HEK293 (cell line): ENCODE measurements around the gene PLAAT4.

Experiments used
- CTCF ChIA-PET: fragments of 350-600 bp; formaldehyde crosslinking; extraction: SDS; loops from one replicate; lab custom pipeline; 2021; ENCODE audit warnings: antibody characterized with exemption; lab: Yijun Ruan, JAX
- POLR2A ChIA-PET: fragments of 300-600 bp; formaldehyde crosslinking; extraction: SDS; loops from one replicate; lab custom pipeline; 2020; ENCODE audit warnings: antibody characterized with exemption, inconsistent platforms; lab: Yijun Ruan, JAX
- H3K27ac ChIP-seq: fragments of 200-500 bp; sonication (Bioruptor generic); 2 replicates; pipeline ENCODE4 v1.5.1; 2014; ENCODE audit warnings: low read depth, low read length, control low read depth, inconsistent platforms; ENCODE audit errors: extremely low read depth
- H3K36me3 ChIP-seq, 2 experiments: fragments of 200-500 bp in 1 of 2; sonication (Bioruptor generic) in 1 of 2; 1 replicate in 1 of 2; 2 replicates in 1 of 2; pipeline ENCODE4 v1.5.1; 2014 to 2017; ENCODE audit warnings: inconsistent platforms in 2 of 2, low read length in 2 of 2; ENCODE audit not compliant: control insufficient read depth in 2 of 2, insufficient read depth in 1 of 2
- H3K4me1 ChIP-seq: fragments of 200-500 bp; sonication (Bioruptor generic); 2 replicates; pipeline ENCODE4 v1.5.1; 2014; ENCODE audit warnings: mild to moderate bottlenecking, low read length, inconsistent platforms; ENCODE audit not compliant: control insufficient read depth, insufficient read depth
- H3K4me3 ChIP-seq: 2 replicates; pipeline ENCODE4 v1.5.1; 2011; ENCODE audit warnings: low read depth, mild to moderate bottlenecking, control low read depth, low read length, moderate library complexity
- H3K9me3 ChIP-seq: fragments of 200-500 bp; sonication (Bioruptor generic); 2 replicates; pipeline ENCODE4 v1.5.1; 2014; ENCODE audit warnings: low read depth, low read length, inconsistent platforms; ENCODE audit not compliant: control insufficient read depth, insufficient read depth
- FEZF1 ChIP-seq: fragments of 450-650 bp; formaldehyde crosslinking; IDR thresholded peaks from 2 replicates; pipeline ENCODE4 v1.5.1; 2016; ENCODE audit warnings: missing biosample characterization, missing genetic modification characterization
- PRDM4 ChIP-seq: fragments of 450-650 bp; formaldehyde crosslinking; IDR thresholded peaks from 2 replicates; pipeline ENCODE4 v1.5.1; 2017; ENCODE audit warnings: missing biosample characterization, missing genetic modification characterization
- SALL2 ChIP-seq: fragments of 450-650 bp; formaldehyde crosslinking; IDR thresholded peaks from 2 replicates; pipeline ENCODE4 v1.5.0; 2017; ENCODE audit warnings: missing biosample characterization, mild to moderate bottlenecking, missing genetic modification characterization, borderline replicate concordance
- SCRT1 ChIP-seq: fragments of 450-650 bp; formaldehyde crosslinking; IDR thresholded peaks from 2 replicates; pipeline ENCODE4 v1.5.1; 2016; ENCODE audit warnings: missing biosample characterization, missing genetic modification characterization, borderline replicate concordance
- SCRT2 ChIP-seq: fragments of 450-650 bp; formaldehyde crosslinking; IDR thresholded peaks from 2 replicates; pipeline ENCODE4 v1.5.1; 2016; ENCODE audit warnings: missing biosample characterization, missing genetic modification characterization
- SETDB1 ChIP-seq: IDR thresholded peaks from one replicate; pipeline ENCODE4 v1.6.1; 2017; ENCODE audit warnings: mild to moderate bottlenecking, low read length, moderate library complexity, mixed read lengths; ENCODE audit not compliant: insufficient read length
- ZBTB7A ChIP-seq: fragments of 450-650 bp; formaldehyde crosslinking; IDR thresholded peaks from 2 replicates; pipeline ENCODE4 v1.5.1; 2016; ENCODE audit warnings: low read depth, missing biosample characterization, missing genetic modification characterization
- ZNF174 ChIP-seq: fragments of 450-650 bp; formaldehyde crosslinking; IDR thresholded peaks from 2 replicates; pipeline ENCODE4 v1.5.0; 2017; ENCODE audit warnings: missing biosample characterization, mild to moderate bottlenecking, missing genetic modification characterization
- ZNF274 ChIP-seq, 2 experiments: fragments of 200-500 bp in 1 of 2; fragments of 450-650 bp in 1 of 2; sonication (Bioruptor generic) in 1 of 2; formaldehyde crosslinking in 1 of 2; IDR thresholded peaks; 2 replicates each; pipeline versions ENCODE4 v1.5.1 to v1.6.1; 2014 to 2016; ENCODE audit warnings: borderline replicate concordance in 1 of 2, inconsistent platforms in 1 of 2, low read length in 1 of 2, missing biosample characterization in 1 of 2, missing genetic modification characterization in 1 of 2
- ZNF280C ChIP-seq: fragments of 450-650 bp; formaldehyde crosslinking; IDR thresholded peaks from 2 replicates; pipeline ENCODE4 v1.5.1; 2016; ENCODE audit warnings: missing biosample characterization, missing genetic modification characterization
- ZNF302 ChIP-seq: fragments of 450-650 bp; formaldehyde crosslinking; IDR thresholded peaks from 2 replicates; pipeline ENCODE4 v1.5.1; 2016; ENCODE audit warnings: missing biosample characterization, missing genetic modification characterization, low read depth
- ZNF354C ChIP-seq: fragments of 450-650 bp; formaldehyde crosslinking; IDR thresholded peaks from 2 replicates; pipeline ENCODE4 v1.5.1; 2016; ENCODE audit warnings: missing biosample characterization, missing genetic modification characterization, low read depth, borderline replicate concordance
- ZNF398 ChIP-seq: fragments of 450-650 bp; formaldehyde crosslinking; IDR thresholded peaks from 2 replicates; pipeline ENCODE4 v1.5.1; 2017; ENCODE audit warnings: missing biosample characterization, missing genetic modification characterization
- ZNF580 ChIP-seq: fragments of 450-650 bp; formaldehyde crosslinking; IDR thresholded peaks from 2 replicates; pipeline ENCODE4 v1.5.1; 2016; ENCODE audit warnings: missing biosample characterization, missing genetic modification characterization
- ZNF596 ChIP-seq: fragments of 450-650 bp; IDR thresholded peaks from 2 replicates; pipeline ENCODE4 v1.5.0; 2018; ENCODE audit warnings: missing biosample characterization, mild to moderate bottlenecking, missing genetic modification characterization, moderate library complexity
- ZNF645 ChIP-seq: fragments of 450-650 bp; formaldehyde crosslinking; IDR thresholded peaks from 2 replicates; pipeline ENCODE4; 2016; ENCODE audit warnings: missing biosample characterization, missing genetic modification characterization
- ZNF654 ChIP-seq: fragments of 450-650 bp; formaldehyde crosslinking; IDR thresholded peaks from 2 replicates; pipeline ENCODE4 v1.5.1; 2016; ENCODE audit warnings: low read depth, missing biosample characterization, missing genetic modification characterization
- ZNF704 ChIP-seq: fragments of 450-650 bp; formaldehyde crosslinking; IDR thresholded peaks from 2 replicates; pipeline ENCODE4 v1.5.1; 2016; ENCODE audit warnings: missing biosample characterization, missing genetic modification characterization
- ZNF76 ChIP-seq: fragments of 450-650 bp; formaldehyde crosslinking; IDR thresholded peaks from 2 replicates; pipeline ENCODE4; 2016; ENCODE audit warnings: low read depth, missing biosample characterization, missing genetic modification characterization, borderline replicate concordance
- ZNF768 ChIP-seq: fragments of 450-650 bp; formaldehyde crosslinking; IDR thresholded peaks from 2 replicates; pipeline ENCODE4 v1.5.1; 2018; ENCODE audit warnings: missing biosample characterization, mild to moderate bottlenecking, missing genetic modification characterization
- ZNF777 ChIP-seq: fragments of 450-650 bp; formaldehyde crosslinking; IDR thresholded peaks from 2 replicates; pipeline ENCODE4 v1.5.1; 2017; ENCODE audit warnings: missing biosample characterization, missing genetic modification characterization, borderline replicate concordance
- ZNF791 ChIP-seq: fragments of 450-650 bp; formaldehyde crosslinking; IDR thresholded peaks from 2 replicates; pipeline ENCODE4 v1.5.1; 2016; ENCODE audit warnings: missing biosample characterization, missing genetic modification characterization
- ZSCAN30 ChIP-seq: fragments of 450-650 bp; IDR thresholded peaks from 2 replicates; pipeline ENCODE4 v1.5.1; 2018; ENCODE audit warnings: missing biosample characterization, mild to moderate bottlenecking, missing genetic modification characterization, moderate library complexity

The PLAAT4 gene

GRCh38 chr11:63532117-63532516, 4.5 kb upstream of the PLAAT4 start:
- TF ChIP-seq ZNF302 (tag by site-specific recombination) (no peak), ZNF654 (tag by site-specific recombination) (no peak), SETDB1 (no peak), ZNF645 (no peak), ZNF704 (tag by site-specific recombination) (no peak), SALL2 (tag by site-specific recombination) (no peak), ZSCAN30 (no peak), FEZF1 (tag by site-specific recombination) (no peak)
- TF ChIP-seq, all 188 proteins: peak for 0
- ChIA-PET CTCF (interaction anchor here (0.6 to 2.4 kb wide), 2 partner anchors 52 to 107 kb away, joined by 4 to 9 read pairs; no protein-coding TSS in a partner anchor), POLR2A (no interaction called here)
- no peaks in the 10 kb centered on the region for H3K9me3 ChIP-seq
- H3K36me3 ChIP-seq, result no peaks in the 10 kb centered on the region
- no peak overlapping the region for H3K27ac ChIP-seq
- H3K4me3 ChIP-seq, result no peak overlapping the region
- no peaks in the 10 kb centered on the region for H3K4me1 ChIP-seq

- ChIA-PET POLR2A (no interaction called here), CTCF (interaction anchor here (0.6 to 2.4 kb wide), 3 partner anchors 53 to 320 kb away, joined by 3 to 9 read pairs (median 4); no protein-coding TSS in a partner anchor)
- Histone ChIP-seq H3K27ac (no peak overlapping the region), H3K4me3 (no peak overlapping the region), H3K9me3 (no peaks in the 10 kb centered on the region), H3K36me3 (no peaks in the 10 kb centered on the region), H3K4me1 (no peaks in the 10 kb centered on the region)
- TF ChIP-seq ZNF76 (tag by site-specific recombination) (no peak), ZNF791 (no peak), ZBTB7A (tag by site-specific recombination) (no peak), ZNF398 (tag by site-specific recombination) (no peak), ZNF596 (tag by site-specific recombination) (no peak), ZNF280C (no peak), ZNF768 (tag by site-specific recombination) (no peak), ZNF777 (tag by site-specific recombination) (no peak), PRDM4 (tag by site-specific recombination) (no peak), ZNF354C (tag by site-specific recombination) (no peak), SCRT1 (tag by site-specific recombination) (no peak), SCRT2 (tag by site-specific recombination) (no peak), ZNF580 (no peak), ZNF174 (tag by site-specific recombination) (no peak), ZNF274 (IDR thresholded peaks at IDR 0.05; ENCODE audit: low read length) (no peak), ZNF274 (tag by site-specific recombination; IDR thresholded peaks at IDR 0.05; ENCODE audit: borderline replicate concordance) (no peak)
Observed at GRCh38 chr11:63532799-63533475, 3.7 kb upstream of the PLAAT4 start.
